WTC11 (cell line): ENCODE data around the gene ELMO1. TPM values are rescaled to one million over a fixed set of nuclear protein-coding genes. Genes with fewer than 3 reads are reported as not detected.
A peak's percentile ranks its signal among the peaks of the same experiment; 100 is the strongest.

Source experiments
- ATAC-seq: fragments of 200-7000 bp; cut with Tn5 transposase; 2 replicates; pipeline ENCODE4 v1.10.0; 2021; ENCODE audit warnings: mild to moderate bottlenecking, moderate library complexity
- CTCF ChIA-PET: fragments of 300-600 bp; sonication (Branson Sonifier 250); formaldehyde crosslinking; loops from one replicate; lab custom pipeline; 2021; ENCODE audit warnings: antibody characterized with exemption; lab: Charles Lee
- POLR2A ChIA-PET: fragments of 350-600 bp; sonication (Branson Sonifier 250); formaldehyde crosslinking; loops from one replicate; lab custom pipeline; 2021; ENCODE audit warnings: antibody characterized with exemption; lab: Charles Lee
- DNase-seq: peaks from one replicate; pipeline ENCODE4 v3.0.0; 2021; ENCODE audit warnings: low spot score
- H3K27ac Mint-ChIP-seq: 2 replicates; pipeline ENCODE4 v1.8.0; 2021; ENCODE audit warnings: mixed read lengths
- H3K27me3 Mint-ChIP-seq: 2 replicates; pipeline ENCODE4 v1.8.0; 2021; ENCODE audit warnings: low read depth, mild to moderate bottlenecking, moderate library complexity, mixed read lengths
- H3K36me3 Mint-ChIP-seq: 2 replicates; pipeline ENCODE4 v1.8.0; 2021; ENCODE audit warnings: mixed read lengths
- H3K4me1 Mint-ChIP-seq: 2 replicates; pipeline ENCODE4 v1.8.0; 2022; ENCODE audit warnings: mixed read lengths
- H3K4me3 Mint-ChIP-seq: 2 replicates; pipeline ENCODE4 v1.8.0; 2021; ENCODE audit warnings: mild to moderate bottlenecking, moderate library complexity, mixed read lengths
- H3K9me3 Mint-ChIP-seq: 2 replicates; pipeline ENCODE4 v1.8.0; 2021; ENCODE audit warnings: mixed read lengths
- EMX1 ChIP-seq: fragments of 250-450 bp; sonication (Bioruptor Pico); IDR thresholded peaks from 2 replicates; pipeline ENCODE4 v1.8.0; 2021; ENCODE audit warnings: mild to moderate bottlenecking
- IRF2 ChIP-seq: sonication (generic); formaldehyde crosslinking; IDR thresholded peaks from 2 replicates; pipeline ENCODE4 v1.8.0; 2022; ENCODE audit warnings: low read depth, missing genetic modification reagents, borderline replicate concordance
- JUN ChIP-seq: sonication (generic); formaldehyde crosslinking; IDR thresholded peaks from 2 replicates; pipeline ENCODE4 v1.8.0; 2023; ENCODE audit warnings: mild to moderate bottlenecking, missing genetic modification reagents
- KAT7 ChIP-seq: sonication (generic); formaldehyde crosslinking; IDR thresholded peaks from 2 replicates; pipeline ENCODE4 v1.8.1; 2023; ENCODE audit warnings: missing genetic modification reagents, mild to moderate bottlenecking, borderline replicate concordance
- NR1H2 ChIP-seq: sonication (generic); formaldehyde crosslinking; IDR thresholded peaks from 2 replicates; pipeline ENCODE4 v1.9.0; 2021; ENCODE audit warnings: mild to moderate bottlenecking, moderate library complexity, missing genetic modification reagents
- NR2C2 ChIP-seq: sonication (generic); formaldehyde crosslinking; IDR thresholded peaks from 2 replicates; pipeline ENCODE4 v1.8.0; 2022; ENCODE audit warnings: mild to moderate bottlenecking, missing genetic modification reagents
- ZBTB21 ChIP-seq: sonication (generic); formaldehyde crosslinking; IDR thresholded peaks from 2 replicates; pipeline ENCODE4 v1.8.1; 2023; ENCODE audit warnings: mild to moderate bottlenecking, missing genetic modification reagents, borderline replicate concordance
- ZNF423 ChIP-seq: fragments of 250-450 bp; sonication (Bioruptor Pico); IDR thresholded peaks from 2 replicates; pipeline ENCODE4 v2.1.2; 2022; ENCODE audit warnings: mild to moderate bottlenecking, moderate library complexity
- total RNA-seq: library from RNA; stranded (reverse); gene quantifications from 3 replicates; pipeline ENCODE4 v1.2.3, GENCODE V29; 2021
- TF ChIP-seq, protein P1 (sequence below): fragments of 200-600 bp; IDR thresholded peaks from 2 replicates; pipeline ENCODE4 v1.8.0; 2022; ENCODE audit warnings: antibody characterized with exemption
- TF ChIP-seq, protein P2 (sequence below): sonication (generic); formaldehyde crosslinking; IDR thresholded peaks from 2 replicates; pipeline ENCODE4 v1.8.1; 2022; ENCODE audit warnings: mild to moderate bottlenecking, missing genetic modification reagents, moderate library complexity, borderline replicate concordance

The ELMO1 gene
- total RNA-seq, 1 experiment from 2014 or later: 19.4 TPM

DNA sequence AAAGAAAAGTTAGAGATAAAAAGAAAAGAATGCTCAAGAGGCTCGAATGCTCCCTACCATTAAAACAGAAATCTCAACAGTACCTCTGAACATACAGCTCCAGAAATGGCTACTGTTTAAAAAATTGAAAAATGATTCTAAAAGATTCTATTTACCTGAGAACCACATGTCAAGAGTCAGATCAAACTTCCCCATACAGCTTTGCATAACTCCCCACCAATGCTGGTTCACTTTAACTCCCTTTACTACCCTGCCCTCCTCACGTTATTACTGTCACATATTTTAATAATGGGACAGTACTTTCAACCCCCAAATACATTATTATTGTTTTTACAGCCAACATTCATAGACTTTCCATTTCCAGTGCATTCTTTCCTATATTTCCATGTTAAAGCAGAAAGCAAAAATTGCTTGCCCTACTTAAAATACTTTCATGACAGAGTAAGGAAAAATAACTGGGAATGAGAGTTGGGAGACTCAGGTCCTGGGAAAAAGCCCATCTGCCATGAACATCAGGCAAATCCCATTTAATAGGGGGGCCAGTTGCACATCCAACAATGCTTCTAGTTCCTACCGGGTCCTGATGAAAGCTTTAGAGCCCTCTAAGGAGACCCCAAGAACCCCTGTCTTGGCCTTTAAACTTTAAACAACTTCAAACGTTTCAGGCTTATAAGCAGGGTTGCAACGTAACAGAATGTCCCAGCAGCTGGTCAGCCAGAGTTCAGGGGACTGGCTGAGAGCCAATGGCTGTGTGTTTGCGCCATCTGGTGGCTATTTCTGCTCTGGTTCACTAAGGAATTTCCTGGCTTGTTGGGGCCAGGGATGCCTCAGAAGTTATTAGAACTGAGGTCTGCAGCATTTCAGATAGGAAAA, 247.4 kb downstream of the ELMO1 start:
- ATAC-seq (peak; percentile 93), DNase-seq (peak; percentile 85)
- peaks cover 16% of the 10 kb centered on the region for H3K36me3 Mint-ChIP-seq
- H3K9me3 Mint-ChIP-seq: peaks cover 13% of the 10 kb centered on the region; the same call in 1 of the 2 replicates
- TF ChIP-seq, protein P1, sequence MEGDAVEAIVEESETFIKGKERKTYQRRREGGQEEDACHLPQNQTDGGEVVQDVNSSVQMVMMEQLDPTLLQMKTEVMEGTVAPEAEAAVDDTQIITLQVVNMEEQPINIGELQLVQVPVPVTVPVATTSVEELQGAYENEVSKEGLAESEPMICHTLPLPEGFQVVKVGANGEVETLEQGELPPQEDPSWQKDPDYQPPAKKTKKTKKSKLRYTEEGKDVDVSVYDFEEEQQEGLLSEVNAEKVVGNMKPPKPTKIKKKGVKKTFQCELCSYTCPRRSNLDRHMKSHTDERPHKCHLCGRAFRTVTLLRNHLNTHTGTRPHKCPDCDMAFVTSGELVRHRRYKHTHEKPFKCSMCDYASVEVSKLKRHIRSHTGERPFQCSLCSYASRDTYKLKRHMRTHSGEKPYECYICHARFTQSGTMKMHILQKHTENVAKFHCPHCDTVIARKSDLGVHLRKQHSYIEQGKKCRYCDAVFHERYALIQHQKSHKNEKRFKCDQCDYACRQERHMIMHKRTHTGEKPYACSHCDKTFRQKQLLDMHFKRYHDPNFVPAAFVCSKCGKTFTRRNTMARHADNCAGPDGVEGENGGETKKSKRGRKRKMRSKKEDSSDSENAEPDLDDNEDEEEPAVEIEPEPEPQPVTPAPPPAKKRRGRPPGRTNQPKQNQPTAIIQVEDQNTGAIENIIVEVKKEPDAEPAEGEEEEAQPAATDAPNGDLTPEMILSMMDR: peak; percentile 33
- TF ChIP-seq ZBTB21 (CRISPR knock-in tag): no peak
- TF ChIP-seq, all 79 proteins: peak for 1
- ChIA-PET POLR2A (no interaction called here), CTCF (interaction anchor here (0.6 to 3.0 kb wide), 19 partner anchors 13 to 909 kb away, joined by 3 to 24 read pairs (median 3); no protein-coding TSS in a partner anchor)
- Mint-ChIP-seq H3K4me3 (no peak overlapping the region), H3K27ac (no peak overlapping the region), H3K4me1 (peaks cover 14% of the 10 kb centered on the region), H3K27me3 (no peaks in the 10 kb centered on the region)

DNA sequence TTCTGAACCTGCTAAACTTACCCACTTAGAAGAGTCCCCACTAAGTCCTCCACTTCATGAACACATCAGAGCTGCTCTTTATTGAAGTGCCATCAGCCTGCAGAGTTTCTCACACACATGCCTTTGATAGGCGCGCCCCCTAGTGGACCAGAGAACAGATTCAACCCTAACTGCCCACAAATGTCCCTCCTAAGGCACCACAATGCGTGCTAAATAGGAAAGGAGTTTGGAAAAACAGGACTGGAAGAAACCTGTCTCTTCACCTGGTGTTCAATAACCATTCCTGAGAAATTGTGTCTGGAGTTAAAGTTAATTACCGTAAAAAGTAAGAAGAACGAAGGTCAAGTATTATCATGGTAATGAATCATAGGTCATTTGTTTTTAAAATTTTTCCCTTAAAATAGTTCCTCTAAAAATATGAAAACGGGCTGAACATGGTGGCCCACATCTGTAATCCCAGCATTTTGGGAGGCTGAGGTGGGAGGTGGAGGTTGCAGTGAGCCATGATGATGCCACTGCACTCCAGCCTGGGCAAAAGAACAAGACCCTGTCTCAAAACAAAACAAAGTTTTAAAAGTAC, 249.7 kb downstream of the ELMO1 start:
- DNase-seq (peak; percentile 83), ATAC-seq (peak; percentile 83)
- POLR2A ChIA-PET: interaction anchor here (0.6 kb wide), 1 partner anchor 17 kb away, joined by 4 read pairs; no protein-coding TSS in a partner anchor
- Mint-ChIP-seq H3K4me1 (peaks cover 14% of the 10 kb centered on the region), H3K9me3 (peaks cover under 1% of the 10 kb centered on the region; the same call in 1 of the 2 replicates), H3K4me3 (no peak overlapping the region), H3K27ac (peak overlapping the region; percentile 69; the same call in 1 of the 2 replicates), H3K36me3 (peaks cover 2% of the 10 kb centered on the region; the same call in 1 of the 2 replicates), H3K27me3 (no peaks in the 10 kb centered on the region)
- CTCF ChIA-PET: interaction anchor here (0.5 to 1.9 kb wide), 44 partner anchors 8 to 758 kb away, joined by 3 to 29 read pairs (median 4); no protein-coding TSS in a partner anchor
- no peak for TF ChIP-seq KAT7 (CRISPR knock-in tag)
- TF ChIP-seq, protein P1: peak; percentile 92

DNA sequence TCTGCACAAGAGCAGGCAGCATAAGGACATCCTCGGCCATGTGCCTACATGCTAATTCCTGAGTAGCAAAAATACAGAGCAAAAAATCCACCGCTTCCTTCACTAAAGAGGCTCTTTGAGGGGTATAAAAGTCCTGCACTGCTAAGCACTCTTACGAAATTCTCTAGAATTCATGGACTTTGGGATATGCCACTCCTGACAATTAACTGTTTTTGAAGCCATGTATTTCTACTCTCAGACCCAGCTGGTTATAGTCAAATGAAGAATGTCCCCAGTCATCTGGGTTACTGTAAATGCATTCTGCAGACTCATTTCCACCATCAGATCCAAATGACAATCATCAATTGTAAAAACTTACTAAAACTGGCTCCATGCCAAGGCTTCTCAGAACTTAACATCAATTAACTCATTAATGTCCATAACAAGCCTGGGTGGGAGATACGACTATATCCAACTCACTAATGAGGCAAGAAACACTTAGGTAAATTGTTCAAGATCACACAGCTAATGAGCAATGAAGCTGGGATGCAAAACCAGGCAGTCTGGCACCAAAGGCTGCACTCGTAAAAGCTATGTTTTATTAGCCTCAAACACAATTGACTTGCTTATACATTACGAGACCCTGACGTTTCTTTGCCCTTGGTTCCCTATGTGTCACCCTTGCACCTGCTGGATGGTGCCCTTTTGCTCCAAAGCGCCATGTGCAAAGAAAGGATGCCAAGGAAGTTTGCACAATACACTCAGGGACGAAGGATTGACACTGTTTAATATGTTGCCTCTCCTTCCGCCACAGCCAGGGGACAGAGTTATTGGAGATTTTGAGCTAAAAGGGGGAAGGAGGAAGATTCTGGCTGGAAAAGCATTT, 250.4 kb downstream of the ELMO1 start:
- H3K9me3 Mint-ChIP-seq: no peaks in the 10 kb centered on the region
- no peak for TF ChIP-seq JUN (CRISPR knock-in tag)
- no peak for TF ChIP-seq IRF2 (CRISPR knock-in tag)
- ATAC-seq (no peak), DNase-seq (no peak)
- H3K4me3 Mint-ChIP-seq: no peak overlapping the region
- ChIA-PET POLR2A (interaction anchor here (0.6 kb wide), 1 partner anchor 17 kb away, joined by 4 read pairs; no protein-coding TSS in a partner anchor), CTCF (interaction anchor here (0.5 to 1.9 kb wide), 43 partner anchors 9 to 757 kb away, joined by 3 to 29 read pairs (median 4); no protein-coding TSS in a partner anchor)
- no peak overlapping the region for H3K27ac Mint-ChIP-seq
- H3K4me1 Mint-ChIP-seq: peaks cover 14% of the 10 kb centered on the region
- H3K27me3 Mint-ChIP-seq: no peaks in the 10 kb centered on the region
- H3K36me3 Mint-ChIP-seq: no peaks in the 10 kb centered on the region

DNA sequence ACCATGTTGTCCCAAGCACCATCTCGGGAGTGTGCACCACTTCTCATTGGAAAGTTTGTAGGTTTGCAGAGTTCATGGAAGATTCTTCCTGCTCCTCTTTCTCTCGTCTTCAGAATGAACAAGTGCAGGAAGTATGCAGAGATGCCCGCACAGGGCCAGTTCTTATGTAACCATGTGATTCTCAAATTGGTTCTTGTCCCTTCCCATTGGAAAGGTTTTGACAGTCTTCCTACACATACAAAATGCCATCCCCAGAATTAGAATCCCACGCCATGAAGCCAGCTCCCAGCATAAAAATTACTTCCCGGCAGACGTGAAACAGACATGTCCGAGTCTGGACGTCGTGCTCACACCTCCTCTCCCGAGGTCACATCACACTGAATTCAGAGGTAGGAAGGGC, 251.6 kb downstream of the ELMO1 start:
- ChIA-PET CTCF (no interaction called here), POLR2A (no interaction called here)
- DNase-seq (no peak), ATAC-seq (no peak)
- H3K27me3 Mint-ChIP-seq: no peaks in the 10 kb centered on the region
- peaks cover 7% of the 10 kb centered on the region for H3K4me1 Mint-ChIP-seq
- H3K27ac Mint-ChIP-seq: no peak overlapping the region
- TF ChIP-seq NR1H2 (CRISPR knock-in tag): no peak
- TF ChIP-seq EMX1 (CRISPR knock-in tag): no peak
- no peak for TF ChIP-seq NR2C2
- no peak for TF ChIP-seq ZNF423 (CRISPR knock-in tag)
- TF ChIP-seq, protein P2, sequence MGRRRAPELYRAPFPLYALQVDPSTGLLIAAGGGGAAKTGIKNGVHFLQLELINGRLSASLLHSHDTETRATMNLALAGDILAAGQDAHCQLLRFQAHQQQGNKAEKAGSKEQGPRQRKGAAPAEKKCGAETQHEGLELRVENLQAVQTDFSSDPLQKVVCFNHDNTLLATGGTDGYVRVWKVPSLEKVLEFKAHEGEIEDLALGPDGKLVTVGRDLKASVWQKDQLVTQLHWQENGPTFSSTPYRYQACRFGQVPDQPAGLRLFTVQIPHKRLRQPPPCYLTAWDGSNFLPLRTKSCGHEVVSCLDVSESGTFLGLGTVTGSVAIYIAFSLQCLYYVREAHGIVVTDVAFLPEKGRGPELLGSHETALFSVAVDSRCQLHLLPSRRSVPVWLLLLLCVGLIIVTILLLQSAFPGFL (CRISPR knock-in tag): no peak
- no peaks in the 10 kb centered on the region for H3K9me3 Mint-ChIP-seq
- H3K4me3 Mint-ChIP-seq: no peak overlapping the region
- H3K36me3 Mint-ChIP-seq: no peaks in the 10 kb centered on the region
